Frontal cortex (tissue), 4 donors: Measurements from ENCODE around the gene BTK. TPM values are rescaled to one million over a fixed set of nuclear protein-coding genes. Genes with fewer than 3 reads are reported as not detected.

Source experiments
- DNase-seq, 2 donors: peaks; one replicate each; pipeline ENCODE4 v3.0.0; 2012; ENCODE audit warnings: low spot score in 2 of 2
- FAIRE-seq: peaks from 2 replicates; lab custom pipeline; 2012; peaks lifted over from hg19 to GRCh38; lab: Jason Lieb, UNC
- total RNA-seq: library from RNA; depleted of rRNA; stranded (reverse); fragments of >200 nt; gene quantifications from one replicate; pipeline ENCODE4 v1.2.3, GENCODE V29; 2014
- donor health status: control.
- donor health status: control.
- donor health status: control.

Gene BTK
- total RNA-seq, 1 donor from 2014 or later, result 0.41 TPM

- FAIRE-seq, result no peak
- no peak for DNase-seq
These were observed 9.8 kb upstream of the BTK start for GRCh38 chrX:101395789-101396188.

GRCh38 chrX:101394372-101394771 lies 8.4 kb upstream of the BTK start:
- FAIRE-seq (no peak), DNase-seq (no peak)

- DNase-seq (no peak), FAIRE-seq (no peak)
These were observed 7.7 kb upstream of the BTK start for GRCh38 chrX:101393530-101394305.

- FAIRE-seq, result no peak
These were observed 5.8 kb upstream of the BTK start for GRCh38 chrX:101391831-101392230.

GRCh38 chrX:101390664-101391525 lies 4.9 kb upstream of the BTK start, which contains the start of gene RPL36A:
TSS of gene RPL36A (plus strand) at chrX:101391011. CDS start at chrX:101391044, 33 bp downstream.
- FAIRE-seq (no peak), DNase-seq (peak in 1 of 2 donors; percentile 65)

More at GRCh38 chrX:101391831-101392230, 5.8 kb upstream of the BTK start:
- no peak for DNase-seq

- DNase-seq, result no peak
- no peak for FAIRE-seq
These were observed 2.6 kb upstream of the BTK start for GRCh38 chrX:101388604-101389003.

GRCh38 chrX:101386542-101386885 lies 523 bp upstream of the BTK start:
- no peak for DNase-seq
- no peak for FAIRE-seq

GRCh38 chrX:101385026-101385684 lies 836 bp downstream of the BTK start:
- DNase-seq, result no peak
- FAIRE-seq, result no peak

GRCh38 chrX:101383679-101384205 lies 2.2 kb downstream of the BTK start:
- FAIRE-seq, result no peak
- DNase-seq, result no peak

GRCh38 chrX:101377547-101377946 lies 8.4 kb downstream of the BTK start:
- FAIRE-seq, result no peak

GRCh38 chrX:101370888-101371504 lies 15.0 kb downstream of the BTK start:
- FAIRE-seq (no peak), DNase-seq (no peak)

More at GRCh38 chrX:101377547-101377946, 8.4 kb downstream of the BTK start:
- no peak for DNase-seq

GRCh38 chrX:101369687-101370086 lies 16.3 kb downstream of the BTK start:
- no peak for DNase-seq
- no peak for FAIRE-seq

- DNase-seq, result no peak
- no peak for FAIRE-seq
These were observed 17.2 kb downstream of the BTK start for GRCh38 chrX:101368800-101369199.

- no peak for DNase-seq
- no peak for FAIRE-seq
These were observed 20.6 kb downstream of the BTK start for GRCh38 chrX:101365301-101365795.

- DNase-seq (no peak), FAIRE-seq (no peak)
These were observed 23.2 kb downstream of the BTK start for GRCh38 chrX:101362757-101363156.

- FAIRE-seq, result no peak
These were observed 23.9 kb downstream of the BTK start for GRCh38 chrX:101362116-101362515.

GRCh38 chrX:101360390-101360789 lies 25.6 kb downstream of the BTK start:
- DNase-seq, result no peak
- no peak for FAIRE-seq

More at GRCh38 chrX:101362116-101362515, 23.9 kb downstream of the BTK start:
- no peak for DNase-seq

GRCh38 chrX:101359966-101360365 lies 26.0 kb downstream of the BTK start:
- no peak for FAIRE-seq
- no peak for DNase-seq

- FAIRE-seq, result no peak
- DNase-seq, result no peak
These were observed 28.7 kb downstream of the BTK start for GRCh38 chrX:101357166-101357795.
